Pancreas (tissue), 10 donors: Measurements from ENCODE around the gene IZUMO3. TPM values are rescaled to one million over a fixed set of nuclear protein-coding genes. Genes with fewer than 3 reads are reported as not detected.

Source experiments
- ATAC-seq, 4 donors: fragments of 200-7000 bp; cut with Tn5 transposase; one replicate each; pipeline versions ENCODE4 v1.8.0 to v1.9.1; 2020; ENCODE audit warnings: mild to moderate bottlenecking in 4 of 4, moderate library complexity in 4 of 4
- DNase-seq, 6 donors: peaks; one replicate each; pipeline ENCODE4 v3.0.0-alpha.2; 2020
- FAIRE-seq: peaks from 2 replicates; lab custom pipeline; 2012; peaks lifted over from hg19 to GRCh38; lab: Jason Lieb, UNC
- H3K27ac ChIP-seq, 4 donors: fragments of 200-600 bp; sonication (generic); 1 replicate in 3 of 4; 2 replicates in 1 of 4; pipeline versions ENCODE4 v1.5.0 to v1.8.0; 2020
- H3K27me3 ChIP-seq, 4 donors: fragments of 200-600 bp; one replicate each; pipeline ENCODE4 v1.8.0; 2021
- H3K36me3 ChIP-seq, 3 donors: fragments of 200-600 bp; sonication (generic) in 1 of 3; one replicate each; pipeline versions ENCODE4 v1.5.0 to v1.8.0; 2020 to 2021
- H3K4me1 ChIP-seq, 3 donors: fragments of 200-600 bp; one replicate each; pipeline ENCODE4 v1.8.0; 2021
- H3K4me3 ChIP-seq, 4 donors: fragments of 200-600 bp; sonication (generic) in 2 of 4; one replicate each; pipeline versions ENCODE4 v1.5.0 to v1.8.0; 2020 to 2021
- H3K9me3 ChIP-seq, 4 donors: fragments of 200-600 bp; one replicate each; pipeline ENCODE4 v1.8.0; 2021
- WGBS, 2 donors: extraction: QIAGEN DNeasy Blood & Tissue Kit; methylation state at CpG; one replicate each; pipeline ENCODE4 v1.1.7; 2013; 5-methylcytosine and 5-hydroxymethylcytosine counted together
- intact Hi-C, 3 donors: fragments of 100-400 bp; cut with DNase I; formaldehyde crosslinking; loops; one replicate each; pipeline versions ENCODE4 v1.11.1 to v1.14.2; 2022
- polyA plus RNA-seq, 2 donors: library from polyadenylated mRNA; stranded (reverse); fragments of 200-250 nt; gene quantifications; one replicate each; pipeline ENCODE4 v1.2.3, GENCODE V29; 2013
- total RNA-seq, 6 donors: library from RNA; stranded (reverse); fragmentation: NEBNext Ultra II Directional in 4 of 6; extraction: Animal tissue kit (Norgen Biotek cat#: 25700) in 4 of 6; gene quantifications; one replicate each; pipeline versions ENCODE4 v1.2.1 to v1.2.4, GENCODE V29; 2021 to 2023
- TF ChIP-seq, protein P1 (sequence below), 4 donors: fragments of 200-600 bp; sonication (generic) in 3 of 4; IDR thresholded peaks; one replicate each; pipeline versions ENCODE4 v1.5.0 to v1.8.0; 2021; ENCODE audit warnings: antibody characterized with exemption in 4 of 4
- donor health status: healthy with polysubstance abuse.
- donor health status: DM: no; HTN: no; CAD: no; lungs with moderate emphysema.
- donor health status: DM: no; HTN: no; CAD: no.
- donor health status: control.
- donor health status: control.
- donor health status: Bipolar disorder and iron deficiency.
- donor health status: DM: yes; HTN: yes; CAD: no.
- donor health status: DM: no; HTN: no; CAD: no.
- donor health status: DM: no; HTN: no; CAD: no.
- donor health status: DM: yes; HTN: yes; CAD: no.

Gene IZUMO3
- total and polyA plus RNA-seq, 8 donors = not detected

DNA sequence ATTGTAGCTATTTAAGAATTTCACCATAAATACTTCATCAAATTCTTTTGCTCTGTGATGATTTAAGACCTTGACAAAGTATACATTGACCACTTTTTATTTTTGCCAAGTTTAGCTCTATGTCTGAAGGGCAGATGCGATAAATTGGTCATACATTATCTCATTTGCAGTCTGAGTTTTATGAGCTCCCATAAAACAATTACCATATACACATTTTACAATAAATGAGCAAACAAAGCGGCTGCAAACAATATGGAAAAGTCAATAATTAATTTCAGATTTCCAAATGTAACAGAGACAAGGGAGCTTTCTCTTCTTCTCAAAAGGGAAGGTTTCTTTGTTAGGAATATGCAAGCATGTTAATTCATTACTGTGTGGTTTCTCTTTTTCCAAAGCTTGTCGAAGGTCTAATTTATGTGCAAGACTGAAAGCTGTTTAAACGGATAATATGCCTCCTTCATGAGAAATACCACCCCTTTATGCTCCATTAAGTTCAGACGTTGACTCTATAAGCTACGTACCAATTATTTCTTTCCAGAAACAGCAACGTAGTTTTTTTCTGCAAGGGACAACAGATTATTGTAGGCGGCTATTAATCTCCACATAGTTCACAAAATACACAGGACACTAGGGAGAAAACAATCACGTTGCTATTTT is 7.0 kb upstream of the IZUMO3 start:
- H3K36me3 ChIP-seq = no peaks in the 10 kb centered on the region
- 47 to 57% methylated on average over 9 of the region's 9 CpGs for WGBS, 2 donors
- intact Hi-C loops = no loop called here
- H3K27me3 ChIP-seq = no peaks in the 10 kb centered on the region
- TF ChIP-seq, protein P1, sequence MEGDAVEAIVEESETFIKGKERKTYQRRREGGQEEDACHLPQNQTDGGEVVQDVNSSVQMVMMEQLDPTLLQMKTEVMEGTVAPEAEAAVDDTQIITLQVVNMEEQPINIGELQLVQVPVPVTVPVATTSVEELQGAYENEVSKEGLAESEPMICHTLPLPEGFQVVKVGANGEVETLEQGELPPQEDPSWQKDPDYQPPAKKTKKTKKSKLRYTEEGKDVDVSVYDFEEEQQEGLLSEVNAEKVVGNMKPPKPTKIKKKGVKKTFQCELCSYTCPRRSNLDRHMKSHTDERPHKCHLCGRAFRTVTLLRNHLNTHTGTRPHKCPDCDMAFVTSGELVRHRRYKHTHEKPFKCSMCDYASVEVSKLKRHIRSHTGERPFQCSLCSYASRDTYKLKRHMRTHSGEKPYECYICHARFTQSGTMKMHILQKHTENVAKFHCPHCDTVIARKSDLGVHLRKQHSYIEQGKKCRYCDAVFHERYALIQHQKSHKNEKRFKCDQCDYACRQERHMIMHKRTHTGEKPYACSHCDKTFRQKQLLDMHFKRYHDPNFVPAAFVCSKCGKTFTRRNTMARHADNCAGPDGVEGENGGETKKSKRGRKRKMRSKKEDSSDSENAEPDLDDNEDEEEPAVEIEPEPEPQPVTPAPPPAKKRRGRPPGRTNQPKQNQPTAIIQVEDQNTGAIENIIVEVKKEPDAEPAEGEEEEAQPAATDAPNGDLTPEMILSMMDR (IDR thresholded peaks at IDR 0.05) = no peak
- no peak overlapping the region for H3K4me3 ChIP-seq
- no peaks in the 10 kb centered on the region for H3K4me1 ChIP-seq
- DNase-seq (no peak), FAIRE-seq (no peak), ATAC-seq (no peak)
- no peaks in the 10 kb centered on the region for H3K9me3 ChIP-seq
- no peak overlapping the region for H3K27ac ChIP-seq

DNA sequence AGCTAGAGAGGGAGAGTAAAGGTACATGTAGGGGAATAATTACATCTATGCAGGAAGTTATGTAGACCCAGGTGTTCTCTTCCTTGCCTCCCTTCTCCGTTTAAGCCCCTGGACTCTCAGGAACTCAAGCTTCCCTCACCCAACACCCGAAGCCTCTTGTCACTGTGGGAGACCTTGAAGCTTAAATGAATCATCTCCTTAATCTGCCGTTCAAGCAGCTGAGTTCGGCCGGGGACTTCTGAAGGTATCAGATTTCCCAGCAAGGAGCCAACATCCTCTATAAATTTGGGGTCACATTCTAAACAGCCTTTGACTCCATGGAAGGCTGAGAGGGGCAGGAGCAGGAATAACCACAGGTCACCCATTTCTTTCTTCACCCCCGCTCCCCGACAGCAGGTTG is 412 bp downstream of the IZUMO3 start:
- FAIRE-seq = no peak
- H3K27ac ChIP-seq = no peak overlapping the region
- DNase-seq = no peak
- H3K4me1 ChIP-seq = no peaks in the 10 kb centered on the region
- H3K27me3 ChIP-seq = no peaks in the 10 kb centered on the region
- intact Hi-C loops = no loop called here
- H3K9me3 ChIP-seq = no peaks in the 10 kb centered on the region
- TF ChIP-seq, protein P1 (IDR thresholded peaks at IDR 0.05) = no peak
- no peak overlapping the region for H3K4me3 ChIP-seq
- no peak for ATAC-seq
- WGBS, 2 donors = 36 to 42% methylated on average over 7 of the region's 7 CpGs
- H3K36me3 ChIP-seq = no peaks in the 10 kb centered on the region

DNA sequence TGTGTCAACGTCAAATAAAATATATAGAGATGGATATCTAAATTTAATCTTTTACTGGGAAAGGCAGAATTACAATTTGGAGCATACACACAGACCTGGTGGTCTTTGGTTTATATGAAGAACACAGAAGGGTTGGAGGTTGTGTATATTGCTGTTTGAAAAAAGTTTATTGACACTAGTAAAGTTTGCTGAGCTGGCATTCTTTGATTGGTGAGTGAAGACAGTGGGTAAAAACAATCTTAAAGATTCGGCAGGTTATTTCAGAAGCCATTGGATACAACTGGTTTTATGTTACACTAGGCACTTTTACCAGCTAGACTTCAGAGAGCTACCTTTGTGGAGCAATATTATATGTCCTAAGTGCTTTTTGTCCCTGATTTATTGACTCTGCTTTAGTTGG is 27.2 kb downstream of the IZUMO3 start:
- FAIRE-seq (no peak), ATAC-seq (no peak), DNase-seq (no peak)
- 50 to 55% methylated on average over 2 of the region's 2 CpGs for WGBS, 2 donors
- Histone ChIP-seq H3K4me3 (no peak overlapping the region), H3K27ac (no peak overlapping the region), H3K4me1 (no peaks in the 10 kb centered on the region), H3K9me3 (no peaks in the 10 kb centered on the region), H3K27me3 (no peaks in the 10 kb centered on the region), H3K36me3 (no peaks in the 10 kb centered on the region)
- intact Hi-C loops = no loop called here
- TF ChIP-seq, protein P1 (IDR thresholded peaks at IDR 0.05) = no peak

DNA sequence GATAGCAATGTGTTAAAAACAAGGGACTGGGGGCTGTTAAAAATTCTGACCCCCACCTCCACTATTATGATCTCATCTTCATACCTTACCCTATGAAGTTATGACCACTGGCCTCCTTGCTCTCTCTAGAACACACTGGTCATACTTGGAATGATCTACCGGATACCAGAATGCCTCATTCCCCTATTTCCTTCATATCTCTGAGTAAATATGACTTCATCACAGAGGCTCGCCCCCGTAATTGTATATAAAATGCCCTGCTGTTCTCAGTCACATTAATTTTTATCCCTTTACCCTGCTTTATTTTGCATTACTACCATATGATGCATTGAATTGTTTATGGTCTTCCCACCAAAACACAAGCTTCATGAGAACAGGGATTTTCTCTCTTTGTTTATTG is 29.2 kb downstream of the IZUMO3 start:
- Histone ChIP-seq H3K27me3 (no peaks in the 10 kb centered on the region), H3K27ac (no peak overlapping the region), H3K9me3 (no peaks in the 10 kb centered on the region), H3K36me3 (no peaks in the 10 kb centered on the region), H3K4me1 (no peaks in the 10 kb centered on the region), H3K4me3 (no peak overlapping the region)
- no peak for FAIRE-seq
- TF ChIP-seq, protein P1 (IDR thresholded peaks at IDR 0.05) = no peak
- WGBS, 2 donors = 41 to 57% methylated on average over 3 of the region's 3 CpGs
- no peak for ATAC-seq
- intact Hi-C loops = no loop called here
- DNase-seq = no peak

DNA sequence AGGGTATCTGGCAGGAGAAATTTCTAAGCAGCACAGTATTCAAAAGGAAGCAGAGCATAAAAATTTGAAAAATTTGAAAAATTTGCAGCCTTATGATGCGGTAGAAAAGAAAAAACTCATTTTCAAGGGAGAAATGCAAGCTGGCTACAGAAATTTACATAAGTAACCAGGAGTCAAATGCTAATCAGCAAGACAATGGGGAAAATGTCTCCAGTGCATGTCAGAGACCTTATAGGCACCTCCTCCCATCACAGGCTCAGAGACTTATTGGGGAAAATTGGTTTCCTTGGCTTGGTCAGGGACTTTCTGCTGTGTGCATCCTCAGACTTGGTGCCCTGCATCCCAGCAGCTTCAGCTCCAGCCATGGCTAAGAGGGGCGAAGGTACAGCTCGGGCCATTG is 35.8 kb downstream of the IZUMO3 start:
- FAIRE-seq = no peak
- TF ChIP-seq, protein P1 (IDR thresholded peaks at IDR 0.05) = no peak
- intact Hi-C loops = no loop called here

More for the DNA sequence above, 35.8 kb downstream of the IZUMO3 start:
- Histone ChIP-seq H3K4me3 (no peak overlapping the region), H3K9me3 (no peaks in the 10 kb centered on the region), H3K27me3 (no peaks in the 10 kb centered on the region), H3K36me3 (no peaks in the 10 kb centered on the region), H3K4me1 (no peaks in the 10 kb centered on the region), H3K27ac (no peak overlapping the region)
- DNase-seq (peak in 1 of 6 donors; percentile 8), ATAC-seq (no peak)
- 62 to 76% methylated on average over 3 of the region's 3 CpGs for WGBS, 2 donors
